Panc1 (cell line): ENCODE data around the gene GJB4. TPM values are rescaled to one million over a fixed set of nuclear protein-coding genes. Genes with fewer than 3 reads are reported as not detected.

Source experiments
- ATAC-seq: fragments of 200-7000 bp; cut with Tn5 transposase; 2 replicates; pipeline ENCODE4 v1.9.1; 2020; ENCODE audit warnings: mild to moderate bottlenecking, moderate library complexity
- BruUV-seq: library from RNA; stranded (reverse); fragments of 400-500 nt; replicated peaks from 2 replicates; lab custom pipeline; 2021; lab: Mats Ljungman, UMichigan
- CTCF ChIA-PET: fragments of 300-600 bp; sonication (Branson Sonifier 250); formaldehyde crosslinking; loops from one replicate; lab custom pipeline; 2022; ENCODE audit warnings: antibody characterized with exemption; lab: Charles Lee
- POLR2A ChIA-PET: fragments of 300-600 bp; sonication (Branson Sonifier 250); formaldehyde crosslinking; loops from one replicate; lab custom pipeline; 2022; ENCODE audit warnings: antibody characterized with exemption; lab: Charles Lee
- DNase-seq: peaks from one replicate; pipeline ENCODE4 v3.0.0-alpha.2; 2010; ENCODE audit warnings: low read depth, low spot score
- H3K27ac ChIP-seq: 2 replicates; pipeline ENCODE4 v1.5.1; 2011; ENCODE audit warnings: mild to moderate bottlenecking, low read length, inconsistent platforms
- H3K27me3 ChIP-seq: fragments of 200-500 bp; sonication (Bioruptor generic); 2 replicates; pipeline ENCODE4 v1.6.0; 2014; ENCODE audit warnings: low read length, inconsistent platforms; ENCODE audit not compliant: control insufficient read depth, insufficient read depth
- H3K36me3 ChIP-seq: fragments of 200-500 bp; sonication (Bioruptor generic); 2 replicates; pipeline ENCODE4 v1.5.1; 2014; ENCODE audit warnings: inconsistent platforms, mild to moderate bottlenecking, low read length, moderate library complexity; ENCODE audit not compliant: control insufficient read depth, insufficient read depth
- H3K4me1 ChIP-seq: 2 replicates; pipeline ENCODE4 v1.5.1; 2011; ENCODE audit warnings: inconsistent platforms, mild to moderate bottlenecking, low read length, moderate library complexity; ENCODE audit not compliant: control insufficient read depth, insufficient read depth
- H3K4me3 ChIP-seq, 2 experiments: 2 replicates each; pipeline ENCODE4 v1.5.1; 2011 to 2012; ENCODE audit warnings: low read depth in 2 of 2, low read length in 2 of 2, mild to moderate bottlenecking in 2 of 2, inconsistent platforms in 1 of 2, moderate library complexity in 1 of 2
- H3K9me3 ChIP-seq: fragments of 200-500 bp; sonication (Bioruptor generic); 2 replicates; pipeline ENCODE4 v1.5.1; 2014; ENCODE audit warnings: low read depth, mild to moderate bottlenecking, inconsistent platforms, low read length, moderate library complexity; ENCODE audit not compliant: control insufficient read depth, insufficient read depth
- POLR2AphosphoS5 ChIP-seq: IDR thresholded peaks from 2 replicates; pipeline ENCODE4 v1.6.1; 2012; ENCODE audit warnings: mild to moderate bottlenecking, low read depth, low read length, moderate library complexity
- REST ChIP-seq, 2 experiments: IDR thresholded peaks; 2 replicates each; pipeline ENCODE4 v1.6.1; 2011 to 2012; ENCODE audit warnings: low read depth in 2 of 2, control low read depth in 1 of 2, low read length in 1 of 2, mild to moderate bottlenecking in 1 of 2, moderate library complexity in 1 of 2; ENCODE audit not compliant: insufficient read depth in 1 of 2
- SIN3A ChIP-seq: IDR thresholded peaks from 2 replicates; pipeline ENCODE4 v1.6.1; 2012; ENCODE audit warnings: low read depth, mild to moderate bottlenecking, low read length, moderate library complexity, borderline replicate concordance; ENCODE audit not compliant: insufficient read depth
- TCF7L2 ChIP-seq: IDR thresholded peaks from 2 replicates; pipeline ENCODE4 v1.6.1; 2011; ENCODE audit warnings: mild to moderate bottlenecking, low read depth, low read length, inconsistent platforms
- in situ Hi-C: cut with HindIII; loops from 2 replicates; pipeline ENCODE4 v1.10.0; 2016; ENCODE audit warnings: low sequenced_read_pairs, low pct_unique_long_range_greater_than_20kb
- intact Hi-C: fragments of 100-400 bp; cut with micrococcal nuclease; formaldehyde crosslinking; loops from one replicate; pipeline ENCODE4 v1.10.0; 2022; ENCODE audit not compliant: unreplicated experiment
- total RNA-seq: library from RNA; stranded (reverse); gene quantifications from one replicate; pipeline ENCODE4 v1.2.1, GENCODE V29; 2021; ENCODE audit not compliant: unreplicated experiment
- TF ChIP-seq, protein P1 (sequence below): fragments of 450-650 bp; IDR thresholded peaks from 2 replicates; pipeline ENCODE4 v1.5.1; 2017; ENCODE audit warnings: mild to moderate bottlenecking

The GJB4 gene
- total RNA-seq, 1 experiment from 2014 or later: not detected

GRCh38 chr1:34779962-34780361 lies 20.4 kb downstream of the GJB4 start:
- CTCF ChIA-PET: no interaction called here

GRCh38 chr1:34780528-34780927 lies 21.0 kb downstream of the GJB4 start:
- ATAC-seq (no peak), DNase-seq (no peak)
- Histone ChIP-seq H3K27me3 (peaks cover 3% of the 10 kb centered on the region), H3K27ac (no peak overlapping the region), H3K9me3 (no peaks in the 10 kb centered on the region), H3K4me1 (peaks cover 5% of the 10 kb centered on the region; the same call in 1 of the 2 replicates), H3K36me3 (peaks cover 5% of the 10 kb centered on the region; the same call in 1 of the 2 replicates), H3K4me3 (no peak overlapping the region)
- POLR2A ChIA-PET: no interaction called here
- TF ChIP-seq REST (IDR thresholded peaks at IDR 0.05; ENCODE audit: insufficient read depth in 1 of 2, low read depth in 2 of 2, low read length in 1 of 2) (no peak), SIN3A (no peak)
- no TSS peak for BruUV-seq
- CTCF ChIA-PET: interaction anchor here (0.6 kb wide), 1 partner anchor 72 kb away, joined by 3 read pairs; no protein-coding TSS in a partner anchor
- in situ Hi-C loops: no loop called here
- intact Hi-C loops: no loop called here

More at GRCh38 chr1:34779962-34780361, 20.4 kb downstream of the GJB4 start:
- in situ Hi-C loops: no loop called here
- peaks cover 5% of the 10 kb centered on the region; the same call in 1 of the 2 replicates for H3K36me3 ChIP-seq
- no peak overlapping the region for H3K4me3 ChIP-seq
- no TSS peak for BruUV-seq
- ATAC-seq (no peak), DNase-seq (no peak)
- H3K27me3 ChIP-seq: peaks cover 3% of the 10 kb centered on the region
- H3K4me1 ChIP-seq: peaks cover 5% of the 10 kb centered on the region; the same call in 1 of the 2 replicates
- TF ChIP-seq POLR2AphosphoS5 (no peak), REST (IDR thresholded peaks at IDR 0.05; ENCODE audit: insufficient read depth in 1 of 2, low read depth in 2 of 2, low read length in 1 of 2) (no peak), SIN3A (no peak), TCF7L2 (no peak)
- TF ChIP-seq, protein P1, sequence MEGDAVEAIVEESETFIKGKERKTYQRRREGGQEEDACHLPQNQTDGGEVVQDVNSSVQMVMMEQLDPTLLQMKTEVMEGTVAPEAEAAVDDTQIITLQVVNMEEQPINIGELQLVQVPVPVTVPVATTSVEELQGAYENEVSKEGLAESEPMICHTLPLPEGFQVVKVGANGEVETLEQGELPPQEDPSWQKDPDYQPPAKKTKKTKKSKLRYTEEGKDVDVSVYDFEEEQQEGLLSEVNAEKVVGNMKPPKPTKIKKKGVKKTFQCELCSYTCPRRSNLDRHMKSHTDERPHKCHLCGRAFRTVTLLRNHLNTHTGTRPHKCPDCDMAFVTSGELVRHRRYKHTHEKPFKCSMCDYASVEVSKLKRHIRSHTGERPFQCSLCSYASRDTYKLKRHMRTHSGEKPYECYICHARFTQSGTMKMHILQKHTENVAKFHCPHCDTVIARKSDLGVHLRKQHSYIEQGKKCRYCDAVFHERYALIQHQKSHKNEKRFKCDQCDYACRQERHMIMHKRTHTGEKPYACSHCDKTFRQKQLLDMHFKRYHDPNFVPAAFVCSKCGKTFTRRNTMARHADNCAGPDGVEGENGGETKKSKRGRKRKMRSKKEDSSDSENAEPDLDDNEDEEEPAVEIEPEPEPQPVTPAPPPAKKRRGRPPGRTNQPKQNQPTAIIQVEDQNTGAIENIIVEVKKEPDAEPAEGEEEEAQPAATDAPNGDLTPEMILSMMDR: no peak
- H3K27ac ChIP-seq: no peak overlapping the region
- intact Hi-C loops: no loop called here
- H3K9me3 ChIP-seq: no peaks in the 10 kb centered on the region
- POLR2A ChIA-PET: no interaction called here
